Osteocyte (in vitro differentiated cells): ENCODE results near the gene RAB8B. TPM values are rescaled to one million over a fixed set of nuclear protein-coding genes. Genes with fewer than 3 reads are reported as not detected.

Source experiments
- DNase-seq: peaks from one replicate; pipeline ENCODE4 v3.0.0; 2021; ENCODE audit warnings: mixed read lengths; ENCODE audit not compliant: unreplicated experiment; ENCODE audit errors: extremely low spot score
- H3K27ac Mint-ChIP-seq: one replicate; pipeline ENCODE4 v1.8.0; 2021; ENCODE audit warnings: mild to moderate bottlenecking, mixed read lengths; ENCODE audit not compliant: unreplicated experiment
- H3K27me3 Mint-ChIP-seq: one replicate; pipeline ENCODE4 v1.8.0; 2021; ENCODE audit warnings: mixed read lengths; ENCODE audit not compliant: unreplicated experiment
- H3K36me3 Mint-ChIP-seq: one replicate; pipeline ENCODE4 v1.8.0; 2021; ENCODE audit warnings: mixed read lengths; ENCODE audit not compliant: unreplicated experiment
- H3K4me1 Mint-ChIP-seq: one replicate; pipeline ENCODE4 v1.8.0; 2021; ENCODE audit warnings: mixed read lengths; ENCODE audit not compliant: unreplicated experiment
- H3K4me3 Mint-ChIP-seq: one replicate; pipeline ENCODE4 v1.8.0; 2021; ENCODE audit warnings: mild to moderate bottlenecking, moderate library complexity, mixed read lengths; ENCODE audit not compliant: unreplicated experiment
- H3K9me3 Mint-ChIP-seq: one replicate; pipeline ENCODE4 v1.8.0; 2021; ENCODE audit warnings: mixed read lengths; ENCODE audit not compliant: unreplicated experiment
- total RNA-seq: library from RNA; stranded (reverse); gene quantifications from 2 replicates; pipeline ENCODE4 v1.2.1, GENCODE V29; 2021
- TF ChIP-seq, protein P1 (sequence below): fragments of 200-600 bp; sonication (generic); IDR thresholded peaks from 2 replicates; pipeline ENCODE4 v1.5.0; 2021; ENCODE audit warnings: antibody characterized with exemption, mild to moderate bottlenecking, moderate library complexity

Gene RAB8B
- total RNA-seq, 1 donor from 2014 or later, result 29.8 TPM

DNA sequence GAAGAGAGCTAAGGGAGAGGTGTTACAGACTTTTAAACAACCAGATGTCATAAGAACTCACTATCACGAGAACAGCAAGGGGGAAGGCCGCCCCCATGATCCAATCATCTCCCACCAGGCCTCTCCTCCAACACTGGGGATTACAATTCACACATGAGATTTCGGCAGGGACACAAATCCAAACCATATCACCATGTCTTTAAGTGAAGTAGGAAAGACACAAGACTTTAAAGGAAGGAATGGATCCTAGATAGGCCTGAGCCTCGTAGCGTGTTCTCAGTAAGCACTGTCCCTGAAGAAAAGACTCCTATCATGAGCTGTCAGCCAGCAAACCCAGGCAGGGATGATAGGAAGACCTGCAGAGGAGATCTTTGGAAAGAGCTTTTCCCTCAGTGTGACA is 17.0 kb upstream of the RAB8B start:
- no peak for DNase-seq
- TF ChIP-seq, protein P1, sequence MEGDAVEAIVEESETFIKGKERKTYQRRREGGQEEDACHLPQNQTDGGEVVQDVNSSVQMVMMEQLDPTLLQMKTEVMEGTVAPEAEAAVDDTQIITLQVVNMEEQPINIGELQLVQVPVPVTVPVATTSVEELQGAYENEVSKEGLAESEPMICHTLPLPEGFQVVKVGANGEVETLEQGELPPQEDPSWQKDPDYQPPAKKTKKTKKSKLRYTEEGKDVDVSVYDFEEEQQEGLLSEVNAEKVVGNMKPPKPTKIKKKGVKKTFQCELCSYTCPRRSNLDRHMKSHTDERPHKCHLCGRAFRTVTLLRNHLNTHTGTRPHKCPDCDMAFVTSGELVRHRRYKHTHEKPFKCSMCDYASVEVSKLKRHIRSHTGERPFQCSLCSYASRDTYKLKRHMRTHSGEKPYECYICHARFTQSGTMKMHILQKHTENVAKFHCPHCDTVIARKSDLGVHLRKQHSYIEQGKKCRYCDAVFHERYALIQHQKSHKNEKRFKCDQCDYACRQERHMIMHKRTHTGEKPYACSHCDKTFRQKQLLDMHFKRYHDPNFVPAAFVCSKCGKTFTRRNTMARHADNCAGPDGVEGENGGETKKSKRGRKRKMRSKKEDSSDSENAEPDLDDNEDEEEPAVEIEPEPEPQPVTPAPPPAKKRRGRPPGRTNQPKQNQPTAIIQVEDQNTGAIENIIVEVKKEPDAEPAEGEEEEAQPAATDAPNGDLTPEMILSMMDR, result no peak
- Mint-ChIP-seq H3K9me3 (no peaks in the 10 kb centered on the region), H3K4me3 (no peak overlapping the region), H3K27me3 (no peaks in the 10 kb centered on the region), H3K36me3 (no peaks in the 10 kb centered on the region), H3K4me1 (no peaks in the 10 kb centered on the region), H3K27ac (no peak overlapping the region)

DNA sequence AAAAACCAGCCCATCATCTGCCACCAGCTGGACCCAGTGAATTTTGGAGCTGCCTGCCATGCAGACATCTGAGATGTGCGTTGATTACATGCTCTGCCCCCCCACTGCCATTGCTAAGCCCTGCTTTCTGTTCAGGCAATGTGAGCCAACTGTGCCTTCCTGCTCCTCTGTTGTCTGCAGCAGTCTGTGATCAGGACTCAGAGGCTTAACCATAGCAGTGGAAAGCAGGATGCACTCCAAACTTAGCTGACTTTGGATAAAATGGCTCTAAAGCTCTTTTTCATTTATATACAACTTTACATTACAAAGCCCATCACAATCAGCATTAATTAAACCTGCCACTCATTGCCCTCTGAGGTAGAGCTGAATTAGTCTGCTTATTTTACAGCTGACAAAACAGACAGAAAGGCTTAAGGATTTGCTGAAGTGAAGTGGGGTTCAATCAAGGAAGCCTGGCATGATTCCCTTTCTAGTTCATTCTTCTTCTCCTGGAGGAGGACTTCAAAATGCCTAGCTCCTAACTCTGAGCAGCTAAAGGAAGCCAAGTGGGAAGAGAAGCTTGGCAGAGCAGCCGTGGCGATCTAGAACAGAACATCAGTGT is 16.5 kb upstream of the RAB8B start:
- H3K4me3 Mint-ChIP-seq, result no peak overlapping the region
- no peaks in the 10 kb centered on the region for H3K4me1 Mint-ChIP-seq
- TF ChIP-seq, protein P1, result no peak
- DNase-seq, result no peak
- no peaks in the 10 kb centered on the region for H3K9me3 Mint-ChIP-seq
- H3K27ac Mint-ChIP-seq, result no peak overlapping the region
- no peaks in the 10 kb centered on the region for H3K27me3 Mint-ChIP-seq
- H3K36me3 Mint-ChIP-seq, result no peaks in the 10 kb centered on the region

DNA sequence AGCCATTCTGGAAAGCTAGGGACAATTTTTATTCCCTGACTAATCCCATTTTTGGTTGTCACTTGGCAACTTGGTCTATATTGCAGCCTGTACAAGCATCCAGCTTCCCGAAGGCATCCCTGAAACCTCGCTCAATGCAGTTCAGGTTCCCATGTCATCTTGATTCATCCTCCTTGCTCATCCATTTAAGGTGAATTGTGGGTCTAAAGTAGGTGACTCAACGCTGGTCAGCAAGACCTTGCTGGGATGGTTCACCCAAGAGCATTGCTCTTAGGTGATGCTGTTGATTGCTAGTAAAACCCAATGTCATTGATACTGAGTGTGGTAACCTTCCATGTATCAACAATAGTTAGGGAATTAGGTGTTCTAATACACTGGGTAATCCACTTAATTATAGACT is 13.1 kb upstream of the RAB8B start:
- Mint-ChIP-seq H3K27ac (no peak overlapping the region), H3K4me1 (peaks cover 2% of the 10 kb centered on the region), H3K4me3 (no peak overlapping the region), H3K36me3 (no peaks in the 10 kb centered on the region), H3K9me3 (no peaks in the 10 kb centered on the region), H3K27me3 (no peaks in the 10 kb centered on the region)
- no peak for DNase-seq
- TF ChIP-seq, protein P1, result no peak

DNA sequence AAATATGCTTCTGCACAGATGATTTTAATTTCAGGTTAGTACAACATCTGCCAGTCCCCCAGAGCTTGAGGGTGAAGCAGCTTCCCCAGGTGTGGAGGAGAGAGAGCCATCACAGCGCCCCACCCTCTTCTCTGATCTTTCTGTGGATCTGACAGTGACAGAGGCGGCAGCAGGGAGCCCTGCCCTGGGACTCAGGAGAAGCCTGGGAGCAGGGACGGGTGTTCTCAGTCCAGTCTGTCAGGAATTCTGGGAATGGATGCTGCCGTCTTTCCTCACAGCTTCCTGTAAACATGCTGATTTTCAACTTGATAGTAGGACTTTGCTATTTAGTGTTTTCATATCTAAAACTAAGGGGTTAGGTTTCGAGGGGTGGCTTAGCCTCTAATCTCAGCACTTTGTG is 11.4 kb upstream of the RAB8B start:
- Mint-ChIP-seq H3K27me3 (no peaks in the 10 kb centered on the region), H3K9me3 (no peaks in the 10 kb centered on the region), H3K27ac (no peak overlapping the region), H3K36me3 (no peaks in the 10 kb centered on the region), H3K4me1 (peaks cover 2% of the 10 kb centered on the region), H3K4me3 (no peak overlapping the region)
- DNase-seq, result peak; percentile 70
- TF ChIP-seq, protein P1, result no peak

DNA sequence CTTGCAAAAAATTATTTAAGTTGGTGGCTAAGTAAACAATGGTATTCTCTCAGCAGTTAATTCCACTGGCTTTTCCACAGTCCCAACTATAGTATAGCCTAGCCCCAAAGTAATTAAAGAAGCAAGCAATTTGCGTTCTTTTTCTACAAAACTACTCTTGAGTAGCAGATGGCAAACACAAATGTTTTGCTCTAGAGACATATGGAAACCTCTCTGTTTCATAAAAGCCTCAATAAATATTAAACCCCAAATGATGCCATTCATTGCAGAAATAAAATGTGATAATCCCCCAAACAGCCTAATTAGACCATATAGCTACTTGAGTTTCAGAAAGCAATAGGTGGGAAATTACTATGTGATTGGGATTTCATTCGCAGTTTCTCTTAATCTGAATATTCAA is 8.7 kb upstream of the RAB8B start:
- H3K4me1 Mint-ChIP-seq, result peaks cover 12% of the 10 kb centered on the region
- H3K4me3 Mint-ChIP-seq, result no peak overlapping the region
- no peaks in the 10 kb centered on the region for H3K27me3 Mint-ChIP-seq
- no peak overlapping the region for H3K27ac Mint-ChIP-seq
- H3K36me3 Mint-ChIP-seq, result no peaks in the 10 kb centered on the region
- TF ChIP-seq, protein P1, result no peak
- DNase-seq, result no peak
- H3K9me3 Mint-ChIP-seq, result no peaks in the 10 kb centered on the region
